ENCODE results near the gene SLC35F6.

The SLC35F6 gene

GRCh38 chr2:26724784-26725520 is 39.1 kb upstream of the SLC35F6 start:
- H4K20me1 ChIP-seq (ENCODE audit: insufficient read depth, low read length): no peaks in the 10 kb centered on the region
- H3K27me3 ChIP-seq (replicated peaks; ENCODE audit: insufficient read depth, low read length): peaks cover 39% of the 10 kb centered on the region
- no peak for TF ChIP-seq CTCF (IDR thresholded peaks at IDR 0.05; ENCODE audit: low read length)
- TF ChIP-seq EZH2 (optimal IDR thresholded peaks at IDR 0.05; ENCODE audit: low read depth, low read length): no peak
- TF ChIP-seq EZH2phosphoT487 (IDR thresholded peaks at IDR 0.05; ENCODE audit: low read length): no peak
- no peaks in the 10 kb centered on the region for H3K79me2 ChIP-seq (ENCODE audit: low read length)
- H3K4me3 ChIP-seq (ENCODE audit: low read length): no peak overlapping the region
- DNase-seq: no peak
- no peak overlapping the region for H3K27ac ChIP-seq (ENCODE audit: low read length)
- H3K9me2 ChIP-seq (replicated peaks; ENCODE audit: insufficient read depth, low read length): no peaks in the 10 kb centered on the region
- H2AFZ ChIP-seq (ENCODE audit: low read length): no peak overlapping the region
- no peaks in the 10 kb centered on the region for H3K9me3 ChIP-seq (replicated peaks; ENCODE audit: insufficient read depth, low read length)
- H3K4me1 ChIP-seq (ENCODE audit: low read length): no peaks in the 10 kb centered on the region
- no peaks in the 10 kb centered on the region for H3F3A ChIP-seq (ENCODE audit: insufficient read depth, low read length)
- no peak overlapping the region for H3K9ac ChIP-seq (ENCODE audit: low read length)
- no peaks in the 10 kb centered on the region for H3K36me3 ChIP-seq (replicated peaks; ENCODE audit: insufficient read depth, low read length)
- H3K4me2 ChIP-seq (ENCODE audit: low read depth, low read length): no peak overlapping the region

GRCh38 chr2:26725521-26725820 is 38.6 kb upstream of the SLC35F6 start:
- no peaks in the 10 kb centered on the region for H3K79me2 ChIP-seq (ENCODE audit: low read length)
- no peaks in the 10 kb centered on the region for H3K9me2 ChIP-seq (replicated peaks; ENCODE audit: insufficient read depth, low read length)
- H3K9me3 ChIP-seq (replicated peaks; ENCODE audit: insufficient read depth, low read length): no peaks in the 10 kb centered on the region
- no peaks in the 10 kb centered on the region for H3K4me1 ChIP-seq (ENCODE audit: low read length)
- TF ChIP-seq EZH2 (optimal IDR thresholded peaks at IDR 0.05; ENCODE audit: low read depth, low read length): no peak
- H3K27ac ChIP-seq (ENCODE audit: low read length): no peak overlapping the region
- peaks cover 44% of the 10 kb centered on the region for H3K27me3 ChIP-seq (replicated peaks; ENCODE audit: insufficient read depth, low read length)
- no peaks in the 10 kb centered on the region for H3F3A ChIP-seq (ENCODE audit: insufficient read depth, low read length)
- no peak overlapping the region for H3K4me2 ChIP-seq (ENCODE audit: low read depth, low read length)
- H3K36me3 ChIP-seq (replicated peaks; ENCODE audit: insufficient read depth, low read length): no peaks in the 10 kb centered on the region
- no peak overlapping the region for H3K4me3 ChIP-seq (ENCODE audit: low read length)
- H4K20me1 ChIP-seq (ENCODE audit: insufficient read depth, low read length): no peaks in the 10 kb centered on the region
- no peak overlapping the region for H3K9ac ChIP-seq (ENCODE audit: low read length)
- DNase-seq: no peak
- no peak overlapping the region for H2AFZ ChIP-seq (ENCODE audit: low read length)

- no peak overlapping the region for H3K4me2 ChIP-seq (ENCODE audit: low read depth, low read length)
- no peak overlapping the region for H2AFZ ChIP-seq (ENCODE audit: low read length)
- no peaks in the 10 kb centered on the region for H3K9me2 ChIP-seq (replicated peaks; ENCODE audit: insufficient read depth, low read length)
- TF ChIP-seq EZH2 (optimal IDR thresholded peaks at IDR 0.05; ENCODE audit: low read depth, low read length) (no peak), EZH2phosphoT487 (IDR thresholded peaks at IDR 0.05; ENCODE audit: low read length) (no peak), CTCF (IDR thresholded peaks at IDR 0.05; ENCODE audit: low read length) (no peak)
- H3K4me3 ChIP-seq (ENCODE audit: low read length): no peak overlapping the region
- no peaks in the 10 kb centered on the region for H4K20me1 ChIP-seq (ENCODE audit: insufficient read depth, low read length)
- H3K9ac ChIP-seq (ENCODE audit: low read length): no peak overlapping the region
- no peaks in the 10 kb centered on the region for H3K4me1 ChIP-seq (ENCODE audit: low read length)
- no peak overlapping the region for H3K27ac ChIP-seq (ENCODE audit: low read length)
- no peaks in the 10 kb centered on the region for H3K79me2 ChIP-seq (ENCODE audit: low read length)
- H3F3A ChIP-seq (ENCODE audit: insufficient read depth, low read length): no peaks in the 10 kb centered on the region
- DNase-seq: no peak
- H3K27me3 ChIP-seq (replicated peaks; ENCODE audit: insufficient read depth, low read length): peaks cover 48% of the 10 kb centered on the region
- H3K36me3 ChIP-seq (replicated peaks; ENCODE audit: insufficient read depth, low read length): no peaks in the 10 kb centered on the region
- H3K9me3 ChIP-seq (replicated peaks; ENCODE audit: insufficient read depth, low read length): no peaks in the 10 kb centered on the region
Measured at GRCh38 chr2:26726228-26726627, 37.9 kb upstream of the SLC35F6 start.

Data from MM.1S (cell line).